ENCODE data around the gene ROR2.

The ROR2 gene

DNA sequence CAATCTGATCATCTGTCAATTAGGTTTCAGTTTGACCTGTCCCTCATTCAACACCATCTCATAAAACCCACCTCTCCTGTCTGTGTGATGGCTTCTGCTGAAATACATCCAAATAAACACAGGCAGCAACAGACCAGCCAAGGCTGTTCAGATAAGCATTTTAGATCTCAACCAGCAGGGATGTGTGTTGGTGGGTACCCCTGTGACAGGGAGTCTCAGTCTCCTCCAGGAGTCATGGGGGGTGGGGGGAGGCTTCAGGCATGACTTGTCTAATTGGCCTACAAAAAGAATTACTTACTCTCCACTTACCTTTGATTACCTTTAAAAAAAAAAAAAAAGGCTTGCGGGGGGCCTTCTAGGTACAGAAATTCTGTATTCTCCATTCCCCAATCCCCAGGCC, 65.9 kb downstream of the ROR2 start:
- in situ Hi-C loops (cut with HindIII; ENCODE audit: low sequenced_read_pairs) = loop anchor here (10.0 kb wide), 1 partner anchor 109 kb away; no protein-coding TSS in a partner anchor

DNA sequence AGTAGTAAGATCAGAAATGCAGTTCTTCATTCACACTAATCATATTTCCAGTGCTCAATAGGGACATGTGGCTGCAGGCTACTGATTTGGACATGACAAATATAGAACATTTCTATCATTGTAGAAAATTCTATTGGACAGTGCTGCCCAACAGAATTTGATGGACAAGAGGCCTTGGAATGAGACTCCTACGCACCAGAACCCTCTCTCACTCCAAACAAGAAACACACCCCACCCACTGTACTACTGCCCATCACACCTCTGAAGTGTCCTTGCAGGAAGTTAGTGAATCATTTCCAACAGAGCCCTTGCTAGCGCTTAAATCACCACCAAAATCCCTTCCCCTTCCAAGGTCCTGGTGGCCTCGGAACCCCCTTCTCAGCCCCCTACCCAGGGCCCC, 66.5 kb downstream of the ROR2 start:
- in situ Hi-C loops (cut with HindIII; ENCODE audit: low sequenced_read_pairs) = loop anchor here (10.0 kb wide), 1 partner anchor 109 kb away; no protein-coding TSS in a partner anchor

DNA sequence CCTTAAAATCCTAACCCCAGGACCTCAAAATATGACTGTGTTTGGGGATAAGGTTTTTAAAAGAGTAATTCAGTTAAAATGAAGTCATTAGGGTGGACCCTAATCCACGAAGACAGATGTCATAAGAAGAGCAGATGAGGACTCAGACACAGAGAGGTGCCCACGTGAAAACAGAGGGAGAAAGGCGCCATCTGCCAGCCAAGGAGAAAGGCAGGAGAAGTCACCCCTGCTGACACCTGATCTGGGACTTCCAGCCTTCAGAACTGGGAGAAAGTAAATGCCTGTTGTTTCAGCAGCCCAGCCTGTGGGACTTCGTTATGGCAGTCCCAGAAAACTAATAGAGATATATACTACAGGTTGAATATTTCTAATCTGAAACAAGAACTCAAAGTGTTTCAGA, 67.4 kb downstream of the ROR2 start:
- in situ Hi-C loops (cut with HindIII; ENCODE audit: low sequenced_read_pairs) = loop anchor here (10.0 kb wide), 1 partner anchor 108 kb away; no protein-coding TSS in a partner anchor

- in situ Hi-C loops (cut with HindIII; ENCODE audit: low sequenced_read_pairs) = loop anchor here (10.0 kb wide), 1 partner anchor 106 kb away; no protein-coding TSS in a partner anchor
These were observed 69.6 kb downstream of the ROR2 start for GRCh38 chr9:91880378-91880972.

DNA sequence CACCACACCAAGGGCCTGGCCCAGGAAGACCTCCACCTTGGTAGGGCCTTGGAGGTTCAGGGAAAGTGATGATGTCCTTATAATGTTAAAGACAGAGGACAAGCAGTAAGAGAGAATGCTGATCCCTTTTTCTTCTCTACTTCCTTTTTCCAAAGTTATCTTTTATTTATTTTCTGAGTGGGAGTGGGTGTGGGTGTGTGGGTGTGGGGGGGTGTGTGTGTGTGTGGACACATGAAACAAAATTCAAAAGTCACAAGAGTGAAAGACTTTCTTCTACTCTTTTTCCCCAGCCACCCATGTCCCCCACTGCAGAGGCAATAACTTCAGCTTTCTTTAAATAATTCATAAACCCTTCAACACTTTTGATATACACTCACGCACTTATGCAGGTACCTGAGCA, 70.8 kb downstream of the ROR2 start:
- in situ Hi-C loops (cut with HindIII; ENCODE audit: low sequenced_read_pairs) = no loop called here

- in situ Hi-C loops (cut with HindIII; ENCODE audit: low sequenced_read_pairs) = no loop called here
These were observed 76.4 kb downstream of the ROR2 start for GRCh38 chr9:91873637-91874051.

DNA sequence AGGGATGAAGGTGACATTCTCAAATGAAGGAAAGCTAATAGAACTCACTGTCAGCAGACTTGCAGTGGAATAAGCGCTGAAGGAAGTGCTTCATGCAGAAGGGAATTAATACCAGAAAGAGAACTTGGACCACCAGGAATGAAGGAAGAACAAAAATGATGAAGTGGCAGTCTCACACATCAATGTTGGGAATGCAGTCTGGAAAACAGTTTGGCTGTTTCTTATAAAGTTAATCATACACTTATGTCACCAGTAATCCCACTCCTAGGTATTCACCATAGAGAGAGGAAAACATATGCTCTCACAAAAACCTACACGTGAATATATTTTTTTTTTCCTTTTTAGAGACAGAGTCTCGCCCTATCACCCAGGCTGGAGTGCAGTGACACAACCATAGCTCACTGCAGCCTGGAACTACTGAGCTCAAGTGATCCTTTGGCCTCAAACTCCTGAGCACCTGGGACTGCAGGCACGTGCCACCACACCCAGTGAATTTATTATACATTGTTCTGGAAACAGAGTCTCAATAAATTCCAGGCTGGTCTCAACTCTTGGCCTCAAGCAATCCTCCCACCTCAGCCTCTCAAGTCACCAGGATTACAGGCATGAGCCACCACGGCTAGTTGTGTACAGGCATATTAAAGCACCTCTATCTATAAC, 81.2 kb downstream of the ROR2 start:
- in situ Hi-C loops (cut with HindIII; ENCODE audit: low sequenced_read_pairs) = no loop called here

DNA sequence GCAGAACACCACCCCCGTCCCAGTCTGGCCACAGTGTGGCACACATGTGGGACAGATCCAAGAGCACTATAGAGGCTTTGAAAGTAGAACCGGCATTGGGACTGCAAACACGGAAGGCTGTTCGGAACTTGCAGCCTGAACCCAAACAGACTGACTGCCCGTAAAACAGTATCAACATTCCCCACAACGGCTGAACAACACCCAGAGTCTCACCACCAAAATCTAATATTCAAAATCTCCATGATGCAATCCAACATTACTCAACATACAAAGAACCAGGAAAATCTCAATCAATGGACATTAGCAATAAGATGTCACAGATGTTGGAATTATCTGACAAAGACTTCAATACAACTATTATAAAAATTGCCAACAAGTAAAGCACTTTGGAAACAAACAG, 82.3 kb downstream of the ROR2 start:
- in situ Hi-C loops (cut with HindIII; ENCODE audit: low sequenced_read_pairs) = no loop called here

- in situ Hi-C loops (cut with HindIII; ENCODE audit: low sequenced_read_pairs) = no loop called here
These were observed 85.0 kb downstream of the ROR2 start for GRCh38 chr9:91865041-91865440.

DNA sequence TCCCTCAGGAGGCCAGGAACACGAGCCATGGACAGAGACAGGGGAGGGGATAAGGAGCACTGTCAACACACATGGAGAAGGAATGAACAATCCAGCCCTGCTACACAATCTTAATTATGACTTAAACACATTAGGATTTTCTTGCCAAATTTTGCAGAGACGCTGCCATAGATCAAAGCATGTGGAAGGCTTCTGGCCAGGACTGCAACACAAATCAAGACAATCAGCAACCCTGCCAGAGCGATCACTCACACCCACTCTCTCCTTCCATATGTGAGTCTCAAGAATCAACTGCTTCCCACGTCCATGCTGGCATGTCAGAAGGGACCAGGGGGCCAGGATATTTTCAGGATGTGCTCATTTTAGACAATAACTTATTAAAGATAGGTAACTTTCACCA, 85.6 kb downstream of the ROR2 start:
- in situ Hi-C loops (cut with HindIII; ENCODE audit: low sequenced_read_pairs) = no loop called here

GRCh38 chr9:91863469-91863868, 86.6 kb downstream of the ROR2 start:
- in situ Hi-C loops (cut with HindIII; ENCODE audit: low sequenced_read_pairs) = no loop called here

GRCh38 chr9:91858213-91859030, 91.6 kb downstream of the ROR2 start:
- in situ Hi-C loops (cut with HindIII; ENCODE audit: low sequenced_read_pairs) = no loop called here

- in situ Hi-C loops (cut with HindIII; ENCODE audit: low sequenced_read_pairs) = no loop called here
These were observed 92.5 kb downstream of the ROR2 start for GRCh38 chr9:91857291-91858212.

DNA sequence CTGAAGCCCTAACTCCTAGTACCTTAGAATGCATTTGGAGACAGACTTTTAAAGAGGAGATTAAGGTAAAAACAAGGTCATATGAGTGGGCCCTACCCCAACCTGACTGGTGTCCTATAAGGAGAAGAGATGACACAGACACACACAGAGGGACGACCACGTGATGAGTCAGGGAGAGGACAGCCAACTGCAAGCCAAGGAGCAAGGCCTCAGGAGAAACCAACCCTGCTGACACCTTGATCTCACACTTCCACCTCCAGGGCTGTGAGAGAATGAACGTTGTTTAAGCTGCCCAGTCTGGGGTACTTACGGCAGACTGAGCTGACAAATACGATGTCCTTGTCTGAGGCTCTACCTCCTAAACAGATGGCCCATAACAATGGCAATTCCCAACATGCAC, 93.6 kb downstream of the ROR2 start:
- in situ Hi-C loops (cut with HindIII; ENCODE audit: low sequenced_read_pairs) = no loop called here

GRCh38 chr9:91855196-91855595, 94.8 kb downstream of the ROR2 start:
- in situ Hi-C loops (cut with HindIII; ENCODE audit: low sequenced_read_pairs) = no loop called here

GRCh38 chr9:91852801-91853347, 97.2 kb downstream of the ROR2 start:
- in situ Hi-C loops (cut with HindIII; ENCODE audit: low sequenced_read_pairs) = no loop called here

GRCh38 chr9:91849694-91850093, 100.3 kb downstream of the ROR2 start:
- in situ Hi-C loops (cut with HindIII; ENCODE audit: low sequenced_read_pairs) = no loop called here

DNA sequence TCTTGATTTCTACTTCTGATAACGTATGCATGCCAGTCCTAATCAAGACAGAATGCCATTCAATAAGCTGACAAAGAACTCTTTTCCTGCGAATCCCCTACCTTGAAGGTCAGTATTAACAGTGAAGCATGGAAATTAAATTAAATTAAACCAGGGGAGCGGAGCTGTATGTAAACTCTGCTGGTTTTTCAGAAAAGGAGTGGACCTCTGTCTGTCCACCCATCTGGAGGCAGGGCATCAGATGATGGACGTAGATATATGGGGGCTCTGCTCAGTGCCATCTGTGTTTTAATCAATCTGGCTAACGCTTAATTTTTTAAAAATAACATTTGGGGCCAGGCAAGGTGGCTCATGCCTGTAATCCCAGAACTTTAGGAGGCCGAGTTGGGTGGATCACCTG, 101.9 kb downstream of the ROR2 start:
- in situ Hi-C loops (cut with HindIII; ENCODE audit: low sequenced_read_pairs) = no loop called here

DNA sequence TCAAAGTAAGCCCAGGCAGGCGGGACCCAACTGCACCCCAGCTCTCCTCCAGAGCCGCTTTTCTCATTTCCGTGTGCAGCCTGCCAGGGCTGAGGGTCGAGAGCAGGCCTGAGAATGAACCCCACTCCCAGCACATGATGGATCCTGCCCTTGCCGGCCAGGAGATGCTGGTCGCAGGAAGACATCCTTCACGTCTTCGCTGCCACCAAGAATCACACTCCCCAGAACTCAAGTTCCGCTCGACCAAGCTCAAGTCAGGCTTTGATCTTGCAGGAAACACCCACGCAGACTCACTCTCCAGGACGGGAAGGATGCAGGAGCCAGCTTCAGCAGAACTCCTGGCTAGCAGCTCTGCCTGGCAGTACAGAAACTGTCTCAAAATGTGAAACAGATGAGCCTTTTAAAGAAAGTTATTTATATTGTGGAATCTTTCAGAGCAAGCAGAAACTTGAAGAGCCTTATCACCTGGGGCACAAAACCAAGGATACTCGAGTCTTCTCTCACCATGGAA, 102.4 kb downstream of the ROR2 start:
- in situ Hi-C loops (cut with HindIII; ENCODE audit: low sequenced_read_pairs) = no loop called here

DNA sequence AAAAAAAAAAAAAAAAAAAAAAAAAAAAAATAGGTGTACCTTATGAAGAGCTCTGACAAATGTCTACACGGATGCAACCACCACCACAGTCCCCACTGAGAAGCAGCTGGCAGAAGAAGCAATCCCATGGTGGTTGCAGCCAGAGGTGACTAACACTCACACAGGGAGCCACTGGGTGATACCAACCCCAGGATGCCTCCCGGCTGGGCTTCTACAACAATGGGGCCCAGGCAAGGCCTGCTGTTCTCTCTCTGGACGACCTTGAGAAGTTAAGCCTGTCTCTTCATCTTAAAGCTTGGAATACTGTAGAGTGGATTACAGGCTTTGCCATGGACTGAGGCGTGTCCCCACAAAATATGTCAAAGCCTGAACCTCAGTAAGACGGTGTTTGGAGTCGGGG, 104.1 kb downstream of the ROR2 start:
- in situ Hi-C loops (cut with HindIII; ENCODE audit: low sequenced_read_pairs) = no loop called here
